ENCODE results near the gene TNK1.

TNK1 gene

DNA sequence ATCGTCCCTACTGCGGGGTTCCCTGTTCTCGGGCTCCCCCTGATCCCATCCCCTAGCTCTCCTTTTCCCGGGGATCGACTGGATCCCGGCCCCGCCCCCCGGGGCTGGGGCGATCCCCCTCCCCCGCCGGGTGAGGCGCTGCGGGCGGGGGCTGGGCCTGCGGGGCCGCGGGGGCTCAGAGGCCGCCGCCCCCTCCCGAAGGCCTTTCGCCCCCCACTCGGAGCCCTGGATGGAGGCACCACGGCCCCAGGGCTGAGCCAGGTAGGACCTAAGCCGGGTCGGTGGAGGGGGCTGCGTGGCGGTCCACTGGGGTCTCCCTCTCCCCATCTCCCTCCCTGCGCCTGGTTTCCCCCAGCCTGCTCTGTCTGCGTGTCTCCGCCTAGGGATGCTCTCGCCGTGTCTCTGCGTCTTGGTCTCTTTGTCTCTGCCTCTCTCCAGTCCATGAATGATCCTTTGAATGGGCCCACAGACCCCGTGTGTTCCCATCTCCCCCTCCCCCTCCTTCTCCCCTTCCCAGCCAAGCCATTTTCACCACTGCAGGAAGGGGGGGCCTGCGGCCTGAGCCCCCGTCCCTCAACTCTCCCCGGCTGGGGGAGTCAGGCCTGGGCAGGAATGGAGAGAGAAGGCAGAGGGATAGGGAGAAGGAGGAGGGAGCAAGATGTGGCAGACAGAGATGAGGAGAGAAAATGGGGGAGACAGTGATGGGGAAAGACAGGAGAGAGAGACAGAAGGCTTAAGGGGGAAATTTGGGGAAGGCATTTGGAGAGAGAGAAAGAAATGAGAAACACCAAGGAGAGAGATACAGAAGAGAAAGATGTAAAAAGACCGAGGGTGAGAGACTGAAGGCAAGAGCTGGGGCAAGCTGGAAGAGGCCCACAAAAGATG is 24.7 kb downstream of the TNK1 start (continued):
- TF ChIP-seq ZNF221 (tag by site-specific recombination; IDR thresholded peaks at IDR 0.05; ENCODE audit: borderline replicate concordance) = no peak
- TF ChIP-seq, protein P1, sequence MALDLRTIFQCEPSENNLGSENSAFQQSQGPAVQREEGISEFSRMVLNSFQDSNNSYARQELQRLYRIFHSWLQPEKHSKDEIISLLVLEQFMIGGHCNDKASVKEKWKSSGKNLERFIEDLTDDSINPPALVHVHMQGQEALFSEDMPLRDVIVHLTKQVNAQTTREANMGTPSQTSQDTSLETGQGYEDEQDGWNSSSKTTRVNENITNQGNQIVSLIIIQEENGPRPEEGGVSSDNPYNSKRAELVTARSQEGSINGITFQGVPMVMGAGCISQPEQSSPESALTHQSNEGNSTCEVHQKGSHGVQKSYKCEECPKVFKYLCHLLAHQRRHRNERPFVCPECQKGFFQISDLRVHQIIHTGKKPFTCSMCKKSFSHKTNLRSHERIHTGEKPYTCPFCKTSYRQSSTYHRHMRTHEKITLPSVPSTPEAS (tag by site-specific recombination; IDR thresholded peaks at IDR 0.05) = no peak
- TF ChIP-seq, protein P2, sequence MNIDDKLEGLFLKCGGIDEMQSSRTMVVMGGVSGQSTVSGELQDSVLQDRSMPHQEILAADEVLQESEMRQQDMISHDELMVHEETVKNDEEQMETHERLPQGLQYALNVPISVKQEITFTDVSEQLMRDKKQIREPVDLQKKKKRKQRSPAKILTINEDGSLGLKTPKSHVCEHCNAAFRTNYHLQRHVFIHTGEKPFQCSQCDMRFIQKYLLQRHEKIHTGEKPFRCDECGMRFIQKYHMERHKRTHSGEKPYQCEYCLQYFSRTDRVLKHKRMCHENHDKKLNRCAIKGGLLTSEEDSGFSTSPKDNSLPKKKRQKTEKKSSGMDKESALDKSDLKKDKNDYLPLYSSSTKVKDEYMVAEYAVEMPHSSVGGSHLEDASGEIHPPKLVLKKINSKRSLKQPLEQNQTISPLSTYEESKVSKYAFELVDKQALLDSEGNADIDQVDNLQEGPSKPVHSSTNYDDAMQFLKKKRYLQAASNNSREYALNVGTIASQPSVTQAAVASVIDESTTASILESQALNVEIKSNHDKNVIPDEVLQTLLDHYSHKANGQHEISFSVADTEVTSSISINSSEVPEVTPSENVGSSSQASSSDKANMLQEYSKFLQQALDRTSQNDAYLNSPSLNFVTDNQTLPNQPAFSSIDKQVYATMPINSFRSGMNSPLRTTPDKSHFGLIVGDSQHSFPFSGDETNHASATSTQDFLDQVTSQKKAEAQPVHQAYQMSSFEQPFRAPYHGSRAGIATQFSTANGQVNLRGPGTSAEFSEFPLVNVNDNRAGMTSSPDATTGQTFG (tag by site-specific recombination; IDR thresholded peaks at IDR 0.05; ENCODE audit: borderline replicate concordance) = no peak
- TF ChIP-seq ZNF174 (tag by site-specific recombination; IDR thresholded peaks at IDR 0.05) = no peak
- no peak for TF ChIP-seq ZNF707 (tag by site-specific recombination; IDR thresholded peaks at IDR 0.05)
- TF ChIP-seq KLF8 (tag by site-specific recombination; IDR thresholded peaks at IDR 0.05) = no peak
- TF ChIP-seq ZNF335 (tag by site-specific recombination; conservative IDR thresholded peaks at IDR 0.05) = peak; percentile 19
- peak; percentile 91 for TF ChIP-seq ZNF366 (tag by site-specific recombination; conservative IDR thresholded peaks at IDR 0.05)
- TF ChIP-seq, protein P3, sequence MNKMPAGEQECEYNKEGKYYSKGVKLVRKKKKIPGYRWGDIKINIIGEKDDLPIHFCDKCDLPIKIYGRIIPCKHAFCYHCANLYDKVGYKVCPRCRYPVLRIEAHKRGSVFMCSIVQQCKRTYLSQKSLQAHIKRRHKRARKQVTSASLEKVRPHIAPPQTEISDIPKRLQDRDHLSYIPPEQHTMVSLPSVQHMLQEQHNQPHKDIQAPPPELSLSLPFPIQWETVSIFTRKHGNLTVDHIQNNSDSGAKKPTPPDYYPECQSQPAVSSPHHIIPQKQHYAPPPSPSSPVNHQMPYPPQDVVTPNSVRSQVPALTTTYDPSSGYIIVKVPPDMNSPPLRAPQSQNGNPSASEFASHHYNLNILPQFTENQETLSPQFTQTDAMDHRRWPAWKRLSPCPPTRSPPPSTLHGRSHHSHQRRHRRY (tag by site-specific recombination; IDR thresholded peaks at IDR 0.05) = no peak
- TF ChIP-seq ZNF48 (tag by site-specific recombination; IDR thresholded peaks at IDR 0.05) = no peak
- no peak for TF ChIP-seq MZF1 (tag by site-specific recombination; IDR thresholded peaks at IDR 0.05; ENCODE audit: borderline replicate concordance)
- TF ChIP-seq TCF7L2 (IDR thresholded peaks at IDR 0.05; ENCODE audit: borderline replicate concordance, low read depth, low read length) = no peak
- TF ChIP-seq ZNF600 (tag by site-specific recombination; IDR thresholded peaks at IDR 0.05) = peak; percentile 60; the same call in 1 of the 2 replicates
- TF ChIP-seq, protein P4, sequence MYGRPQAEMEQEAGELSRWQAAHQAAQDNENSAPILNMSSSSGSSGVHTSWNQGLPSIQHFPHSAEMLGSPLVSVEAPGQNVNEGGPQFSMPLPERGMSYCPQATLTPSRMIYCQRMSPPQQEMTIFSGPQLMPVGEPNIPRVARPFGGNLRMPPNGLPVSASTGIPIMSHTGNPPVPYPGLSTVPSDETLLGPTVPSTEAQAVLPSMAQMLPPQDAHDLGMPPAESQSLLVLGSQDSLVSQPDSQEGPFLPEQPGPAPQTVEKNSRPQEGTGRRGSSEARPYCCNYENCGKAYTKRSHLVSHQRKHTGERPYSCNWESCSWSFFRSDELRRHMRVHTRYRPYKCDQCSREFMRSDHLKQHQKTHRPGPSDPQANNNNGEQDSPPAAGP (tag by site-specific recombination; IDR thresholded peaks at IDR 0.05) = no peak
- TF ChIP-seq ZBTB17 (tag by site-specific recombination; IDR thresholded peaks at IDR 0.05) = peak; percentile 82
- TF ChIP-seq ZNF670 (tag by site-specific recombination; IDR thresholded peaks at IDR 0.05; ENCODE audit: low read depth) = no peak
- no peak for TF ChIP-seq YY2 (tag by site-specific recombination; IDR thresholded peaks at IDR 0.05)
- TF ChIP-seq ZNF677 (tag by site-specific recombination; IDR thresholded peaks at IDR 0.05) = no peak
- no peak for TF ChIP-seq ZNF701 (tag by site-specific recombination; IDR thresholded peaks at IDR 0.05)
- peak; percentile 91 for TF ChIP-seq PRDM1 (tag by site-specific recombination; IDR thresholded peaks at IDR 0.05)
- 0 out of 2 replicates have a peak, but pooled peaks have one; percentile 25 for TF ChIP-seq ZFHX2 (tag by site-specific recombination; conservative IDR thresholded peaks at IDR 0.05)

All from HEK293 (cell line).